Posterior vena cava (tissue), 2 donors: Measurements from ENCODE around the gene SLC25A33. TPM values are rescaled to one million over a fixed set of nuclear protein-coding genes. Genes with fewer than 3 reads are reported as not detected.
"Not testable (repeated sequence)": the region's sequence is repeated elsewhere in the genome, so short reads cannot be mapped to it uniquely, and the experiment has no call there.

ENCODE experiments used
- DNase-seq: peaks from one replicate; pipeline ENCODE4 v3.0.0-alpha.2; 2020; ENCODE audit warnings: low spot score
- intact Hi-C, 2 donors: fragments of 100-400 bp; cut with DNase I; formaldehyde crosslinking; loops; one replicate each; pipeline versions ENCODE4 v1.14.1 to v1.14.2; 2022 to 2023
- long read RNA-seq, 2 donors: library from polyadenylated mRNA; unstranded; transcript quantifications; one replicate each; pipeline ENCODE4 v2.0.0, GENCODE V29; 2020 to 2021
- total RNA-seq, 2 donors: library from RNA; stranded (reverse); fragmentation: NEBNext Ultra II Directional; extraction: Animal tissue kit (Norgen Biotek cat#: 25700); gene quantifications; one replicate each; pipeline ENCODE4 v1.2.1, GENCODE V29; 2021
- donor health status: DM: yes; HTN: yes; CAD: no.
- donor health status: DM: yes; HTN: yes; CAD: no.

SLC25A33 gene
- total RNA-seq = 1 to 10 TPM; 2.3 to 4.5 TPM
- long read RNA-seq, donor 1, partial matches to known transcripts = 0 of 5 reads
- long read RNA-seq, donor 1, other reads (novel, unspliced or antisense) = 2 of 5 reads
- long read RNA-seq, donor 2, partial matches to known transcripts = 0 of 1 reads
- long read RNA-seq, donor 2, other reads (novel, unspliced or antisense) = 1 of 1 reads

- peak; percentile 99 for DNase-seq
- intact Hi-C loops = no loop called here
Observed at GRCh38 chr1:9539165-9539828, at the start of gene SLC25A33. Gene SLC25A33 (plus strand): TSS chr1:9539465. CDS start chr1:9539692, 227 bp downstream.

GRCh38 chr1:9490605-9491339 is 48.5 kb upstream of the SLC25A33 start:
- intact Hi-C loops = loop anchor here (5.0 to 10.0 kb wide), 2 partner anchors 203 to 226 kb away; no protein-coding TSS in a partner anchor
- peak; percentile 97 for DNase-seq

- no peak for DNase-seq
- intact Hi-C loops = loop anchor here (5.0 to 10.0 kb wide), 2 partner anchors 206 to 229 kb away; no protein-coding TSS in a partner anchor
Observed at GRCh38 chr1:9493326-9493725, 45.9 kb upstream of the SLC25A33 start.

GRCh38 chr1:9494936-9495758 is 44.1 kb upstream of the SLC25A33 start:
- intact Hi-C loops = loop anchor here (5.0 to 10.0 kb wide), 3 partner anchors 77 to 230 kb away; no protein-coding TSS in a partner anchor
- peak; percentile 86 for DNase-seq

- no peak for DNase-seq
- intact Hi-C loops = loop anchor here (5.0 to 10.0 kb wide), 2 partner anchors 76 to 231 kb away; no protein-coding TSS in a partner anchor
Observed at GRCh38 chr1:9495854-9496374, 43.4 kb upstream of the SLC25A33 start.

GRCh38 chr1:9500756-9501754 is 38.2 kb upstream of the SLC25A33 start:
- no peak for DNase-seq
- intact Hi-C loops = no loop called here

GRCh38 chr1:9503001-9503675 is 36.1 kb upstream of the SLC25A33 start:
- DNase-seq = no peak
- intact Hi-C loops = no loop called here

GRCh38 chr1:9505143-9505542 is 34.1 kb upstream of the SLC25A33 start:
- DNase-seq = no peak
- intact Hi-C loops = no loop called here

- DNase-seq = no peak
- intact Hi-C loops = no loop called here
Observed at GRCh38 chr1:9506901-9507300, 32.4 kb upstream of the SLC25A33 start.

- intact Hi-C loops = no loop called here
Observed at GRCh38 chr1:9510130-9510529, 29.1 kb upstream of the SLC25A33 start.

GRCh38 chr1:9515550-9515949 is 23.7 kb upstream of the SLC25A33 start:
- intact Hi-C loops, DNase-seq: not testable (repeated sequence)

More at GRCh38 chr1:9510130-9510529, 29.1 kb upstream of the SLC25A33 start:
- DNase-seq = no peak

- DNase-seq = no peak
- intact Hi-C loops = no loop called here
Observed at GRCh38 chr1:9518454-9518998, 20.7 kb upstream of the SLC25A33 start.

GRCh38 chr1:9520411-9520810 is 18.9 kb upstream of the SLC25A33 start:
- no peak for DNase-seq
- intact Hi-C loops = loop anchor here in 1 of 2 donors (5.0 kb wide), 1 partner anchor 1188 kb away; no protein-coding TSS in a partner anchor

GRCh38 chr1:9529190-9529589 is 10.1 kb upstream of the SLC25A33 start:
- no peak for DNase-seq
- intact Hi-C loops = no loop called here

GRCh38 chr1:9530320-9530719 is 8.9 kb upstream of the SLC25A33 start:
- intact Hi-C loops = no loop called here
- no peak for DNase-seq

- intact Hi-C loops = no loop called here
Observed at GRCh38 chr1:9534953-9535352, 4.3 kb upstream of the SLC25A33 start.

GRCh38 chr1:9536301-9536700 is 3.0 kb upstream of the SLC25A33 start:
- DNase-seq = no peak
- intact Hi-C loops = no loop called here

More at GRCh38 chr1:9534953-9535352, 4.3 kb upstream of the SLC25A33 start:
- DNase-seq = no peak
